A673 (cell line): ENCODE data around the gene TRIM41. TPM values are rescaled to one million over a fixed set of nuclear protein-coding genes. Genes with fewer than 3 reads are reported as not detected.
"Not testable (repeated sequence)": the region's sequence is repeated elsewhere in the genome, so short reads cannot be mapped to it uniquely, and the experiment has no call there.

Source experiments
- BruUV-seq: library from RNA; stranded (reverse); fragments of 400-500 nt; replicated peaks from 2 replicates; lab custom pipeline; 2021; lab: Mats Ljungman, UMichigan
- CTCF ChIA-PET: fragments of 300-600 bp; sonication (Branson Sonifier 250); formaldehyde crosslinking; loops from one replicate; lab custom pipeline; 2022; ENCODE audit warnings: antibody characterized with exemption; lab: Charles Lee
- POLR2A ChIA-PET: fragments of 300-600 bp; sonication (Branson Sonifier 250); formaldehyde crosslinking; loops from one replicate; lab custom pipeline; 2022; ENCODE audit warnings: antibody characterized with exemption; ENCODE audit not compliant: low non-redundant PET; lab: Charles Lee
- DNase-seq: peaks from one replicate; pipeline ENCODE4 v3.0.0-alpha.2; 2015; ENCODE audit warnings: low spot score
- H3K27ac ChIP-seq: fragments of 200-600 bp; sonication (generic); 2 replicates; pipeline ENCODE4 v1.5.1; 2016; ENCODE audit warnings: mixed run types, low read depth, mild to moderate bottlenecking, mixed read lengths, antibody characterized with exemption, low read length; ENCODE audit not compliant: poor library complexity, severe bottlenecking
- H3K27me3 ChIP-seq: fragments of 200-600 bp; sonication (generic); replicated peaks from 2 replicates; pipeline ENCODE4 v1.6.1; 2017; ENCODE audit warnings: mixed run types, low read depth, mild to moderate bottlenecking, mixed read lengths, antibody characterized with exemption, low read length; ENCODE audit not compliant: insufficient read depth, poor library complexity
- H3K36me3 ChIP-seq: fragments of 200-600 bp; sonication (generic); 2 replicates; pipeline ENCODE4 v1.6.1; 2016; ENCODE audit warnings: mixed run types, mild to moderate bottlenecking, mixed read lengths, antibody characterized with exemption, low read length; ENCODE audit not compliant: insufficient read depth, poor library complexity, severe bottlenecking
- H3K4me1 ChIP-seq: fragments of 200-600 bp; sonication (generic); 2 replicates; pipeline ENCODE4 v1.6.1; 2017; ENCODE audit warnings: mixed run types, mild to moderate bottlenecking, mixed read lengths, antibody characterized with exemption, low read length; ENCODE audit not compliant: insufficient read depth, poor library complexity, severe bottlenecking
- H3K4me3 ChIP-seq: fragments of 200-600 bp; sonication (generic); 2 replicates; pipeline ENCODE4 v1.5.1; 2016; ENCODE audit warnings: low read depth, mixed run types, mild to moderate bottlenecking, mixed read lengths, low read length; ENCODE audit not compliant: poor library complexity, severe bottlenecking
- H3K9me3 ChIP-seq: fragments of 200-600 bp; sonication (generic); 2 replicates; pipeline ENCODE4 v1.6.1; 2016; ENCODE audit warnings: mixed run types, low read depth, mild to moderate bottlenecking, mixed read lengths, antibody characterized with exemption, low read length; ENCODE audit not compliant: poor library complexity, severe bottlenecking
- EZH2 ChIP-seq: fragments of 200-600 bp; sonication (generic); IDR thresholded peaks from 2 replicates; pipeline ENCODE4 v1.6.1; 2017; ENCODE audit warnings: borderline replicate concordance, low read depth, mild to moderate bottlenecking, mixed read lengths, antibody characterized with exemption, low read length; ENCODE audit not compliant: poor library complexity, severe bottlenecking
- intact Hi-C: fragments of 100-400 bp; cut with micrococcal nuclease; formaldehyde crosslinking; loops from one replicate; pipeline ENCODE4 v1.10.0; 2022; ENCODE audit not compliant: unreplicated experiment
- total RNA-seq: library from RNA; stranded (reverse); gene quantifications from 2 replicates; pipeline ENCODE4 v1.2.3, GENCODE V29; 2021
- TF ChIP-seq, protein P1 (sequence below): fragments of 300-800, 200-600 bp; sonication (generic); conservative IDR thresholded peaks from 2 replicates; pipeline ENCODE4 v1.5.1; 2017; ENCODE audit warnings: low read depth, mild to moderate bottlenecking, antibody characterized with exemption, low read length, moderate library complexity, mixed read lengths

Gene TRIM41
- total RNA-seq, 1 experiment from 2014 or later: 24.6 TPM

- no peak for DNase-seq
- ChIA-PET POLR2A (no interaction called here), CTCF (interaction anchor here (0.6 kb wide), 1 partner anchor 594 kb away, joined by 4 read pairs; no protein-coding TSS in a partner anchor)
- H3K9me3 ChIP-seq: no peaks in the 10 kb centered on the region
- H3K27me3 ChIP-seq: no peaks in the 10 kb centered on the region
- TF ChIP-seq EZH2: no peak
- TF ChIP-seq, protein P1, sequence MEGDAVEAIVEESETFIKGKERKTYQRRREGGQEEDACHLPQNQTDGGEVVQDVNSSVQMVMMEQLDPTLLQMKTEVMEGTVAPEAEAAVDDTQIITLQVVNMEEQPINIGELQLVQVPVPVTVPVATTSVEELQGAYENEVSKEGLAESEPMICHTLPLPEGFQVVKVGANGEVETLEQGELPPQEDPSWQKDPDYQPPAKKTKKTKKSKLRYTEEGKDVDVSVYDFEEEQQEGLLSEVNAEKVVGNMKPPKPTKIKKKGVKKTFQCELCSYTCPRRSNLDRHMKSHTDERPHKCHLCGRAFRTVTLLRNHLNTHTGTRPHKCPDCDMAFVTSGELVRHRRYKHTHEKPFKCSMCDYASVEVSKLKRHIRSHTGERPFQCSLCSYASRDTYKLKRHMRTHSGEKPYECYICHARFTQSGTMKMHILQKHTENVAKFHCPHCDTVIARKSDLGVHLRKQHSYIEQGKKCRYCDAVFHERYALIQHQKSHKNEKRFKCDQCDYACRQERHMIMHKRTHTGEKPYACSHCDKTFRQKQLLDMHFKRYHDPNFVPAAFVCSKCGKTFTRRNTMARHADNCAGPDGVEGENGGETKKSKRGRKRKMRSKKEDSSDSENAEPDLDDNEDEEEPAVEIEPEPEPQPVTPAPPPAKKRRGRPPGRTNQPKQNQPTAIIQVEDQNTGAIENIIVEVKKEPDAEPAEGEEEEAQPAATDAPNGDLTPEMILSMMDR: no peak
- no TSS peak for BruUV-seq
- H3K4me1 ChIP-seq: no peaks in the 10 kb centered on the region
- no peak overlapping the region for H3K27ac ChIP-seq
- H3K36me3 ChIP-seq: no peaks in the 10 kb centered on the region
- no peak overlapping the region for H3K4me3 ChIP-seq
- intact Hi-C loops: no loop called here
Measured at GRCh38 chr5:181212080-181212479, 11.0 kb upstream of the TRIM41 start.

DNA sequence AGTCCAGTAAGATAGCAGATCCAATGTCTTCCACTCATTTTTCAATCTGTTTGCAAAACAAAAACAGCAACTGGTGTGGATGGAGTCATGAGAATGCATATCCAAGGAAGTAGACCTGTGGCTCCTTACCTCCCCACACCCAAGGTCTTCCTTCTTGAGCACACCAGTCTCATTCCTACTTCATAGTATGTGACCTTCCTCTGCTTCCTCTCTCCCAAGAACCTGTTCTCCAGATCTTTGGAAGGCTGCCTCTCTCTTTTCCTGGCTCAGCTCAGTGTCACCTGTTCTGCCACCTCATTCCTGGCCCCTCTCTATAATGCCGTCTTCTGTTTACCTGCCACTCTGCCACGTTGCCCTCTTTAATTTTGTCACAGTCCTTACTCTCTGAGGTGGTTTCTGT, 10.1 kb upstream of the TRIM41 start:
- no peaks in the 10 kb centered on the region for H3K9me3 ChIP-seq
- no peak for DNase-seq
- H3K27me3 ChIP-seq: no peaks in the 10 kb centered on the region
- TF ChIP-seq EZH2: no peak
- TF ChIP-seq, protein P1: no peak
- ChIA-PET CTCF (no interaction called here), POLR2A (no interaction called here)
- H3K27ac ChIP-seq: no peak overlapping the region
- no peaks in the 10 kb centered on the region for H3K4me1 ChIP-seq
- BruUV-seq: no TSS peak
- intact Hi-C loops: no loop called here
- no peak overlapping the region for H3K4me3 ChIP-seq
- H3K36me3 ChIP-seq: no peaks in the 10 kb centered on the region

DNA sequence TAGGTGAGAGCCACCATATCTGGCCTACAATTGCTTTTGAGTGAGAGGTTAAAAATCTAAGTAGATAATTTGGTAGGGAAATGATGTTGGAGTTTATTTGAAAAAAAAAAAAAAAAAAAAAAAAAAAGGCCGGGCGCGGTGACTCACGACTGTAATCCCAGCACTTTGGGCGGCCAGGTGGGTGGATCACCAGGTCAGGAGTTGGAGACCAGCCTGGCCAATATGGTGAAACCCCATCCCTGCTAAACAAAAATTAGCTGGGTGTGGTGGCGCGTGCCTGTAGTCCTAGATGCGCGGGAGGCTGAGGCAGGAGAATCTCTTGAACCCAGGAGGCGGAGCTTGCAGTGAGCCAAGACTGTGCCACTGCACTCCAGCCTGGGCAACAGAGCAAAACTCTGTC, 8.8 kb upstream of the TRIM41 start:
- H3K27ac ChIP-seq, H3K9me3 ChIP-seq, H3K4me1 ChIP-seq, H3K4me3 ChIP-seq, CTCF ChIA-PET, DNase-seq, H3K36me3 ChIP-seq, POLR2A ChIA-PET, BruUV-seq, H3K27me3 ChIP-seq, intact Hi-C loops: not testable (repeated sequence)
